IPS-18a (cell line): ENCODE data around the gene AK2.
"Not testable (repeated sequence)": the region's sequence is repeated elsewhere in the genome, so short reads cannot be mapped to it uniquely, and the experiment has no call there.

Experiments used
- H3K27ac ChIP-seq: one replicate; pipeline ENCODE4 v1.5.1; 2013; ENCODE audit warnings: low read length
- H3K27me3 ChIP-seq: one replicate; pipeline ENCODE4 v1.6.1; 2013; ENCODE audit warnings: mild to moderate bottlenecking, low read length; ENCODE audit not compliant: control insufficient read depth, insufficient read depth
- H3K36me3 ChIP-seq: one replicate; pipeline ENCODE4 v1.6.1; 2013; ENCODE audit warnings: low read depth, low read length; ENCODE audit not compliant: control insufficient read depth
- H3K4me1 ChIP-seq: one replicate; pipeline ENCODE4 v1.6.1; 2013; ENCODE audit warnings: low read depth, low read length; ENCODE audit not compliant: control insufficient read depth
- H3K4me3 ChIP-seq: one replicate; pipeline ENCODE4 v1.5.1; 2013; ENCODE audit warnings: low read length
- H3K9ac ChIP-seq: one replicate; pipeline ENCODE4 v1.6.1; 2013; ENCODE audit warnings: mild to moderate bottlenecking, low read length, moderate library complexity
- H3K9me3 ChIP-seq: one replicate; pipeline ENCODE4 v1.6.1; 2013; ENCODE audit warnings: low read depth, low read length; ENCODE audit not compliant: control insufficient read depth

AK2 gene

GRCh38 chr1:33032126-33032869, 4.4 kb downstream of the AK2 start:
- Histone ChIP-seq H3K27ac (no peak overlapping the region), H3K36me3 (peaks cover 23% of the 10 kb centered on the region), H3K4me1 (peaks cover 8% of the 10 kb centered on the region), H3K9ac (no peak overlapping the region), H3K27me3 (peaks cover 3% of the 10 kb centered on the region), H3K4me3 (no peak overlapping the region), H3K9me3 (peaks cover 2% of the 10 kb centered on the region)

- Histone ChIP-seq H3K27ac (no peak overlapping the region), H3K9me3 (no peaks in the 10 kb centered on the region), H3K27me3 (no peaks in the 10 kb centered on the region), H3K4me1 (peaks cover 8% of the 10 kb centered on the region), H3K4me3 (no peak overlapping the region), H3K36me3 (peaks cover 23% of the 10 kb centered on the region), H3K9ac (no peak overlapping the region)
These were observed 5.2 kb downstream of the AK2 start for GRCh38 chr1:33031506-33031905.

DNA sequence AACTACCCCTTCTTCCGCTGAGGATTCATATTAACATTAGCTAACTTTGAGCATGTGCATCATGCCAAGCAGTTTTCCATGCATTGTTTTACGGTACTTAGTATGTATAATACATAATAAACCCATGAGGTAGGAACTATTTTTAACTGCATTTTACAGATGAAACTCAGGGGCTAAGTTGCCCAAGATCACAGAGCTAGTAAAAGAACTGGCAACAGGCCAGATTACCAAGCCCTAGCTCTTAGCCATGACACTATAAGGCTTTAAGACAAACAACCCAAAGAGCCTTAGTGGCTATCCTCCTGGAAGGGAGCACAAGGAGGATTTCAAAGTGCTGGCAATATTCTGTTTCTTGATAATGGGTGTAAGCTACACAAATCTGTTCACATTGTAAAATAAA, 6.1 kb downstream of the AK2 start:
- Histone ChIP-seq H3K4me1 (peaks cover 6% of the 10 kb centered on the region), H3K27ac (no peak overlapping the region), H3K4me3 (no peak overlapping the region), H3K27me3 (no peaks in the 10 kb centered on the region), H3K9me3 (no peaks in the 10 kb centered on the region), H3K9ac (no peak overlapping the region), H3K36me3 (peaks cover 23% of the 10 kb centered on the region)

- H3K36me3 ChIP-seq, result peaks cover 23% of the 10 kb centered on the region
- no peak overlapping the region for H3K4me3 ChIP-seq
- H3K4me1 ChIP-seq, result peaks cover 4% of the 10 kb centered on the region
These were observed 6.8 kb downstream of the AK2 start for GRCh38 chr1:33029921-33030320.

GRCh38 chr1:33029209-33029608, 7.5 kb downstream of the AK2 start:
- no peak overlapping the region for H3K27ac ChIP-seq
- H3K4me1 ChIP-seq, result peaks cover 4% of the 10 kb centered on the region
- H3K27me3 ChIP-seq, result no peaks in the 10 kb centered on the region
- no peak overlapping the region for H3K9ac ChIP-seq
- H3K4me3 ChIP-seq, result no peak overlapping the region
- H3K36me3 ChIP-seq, result peaks cover 26% of the 10 kb centered on the region
- H3K9me3 ChIP-seq, result no peaks in the 10 kb centered on the region

More at GRCh38 chr1:33029921-33030320, 6.8 kb downstream of the AK2 start:
- H3K27me3 ChIP-seq, result no peaks in the 10 kb centered on the region
- H3K27ac ChIP-seq, result no peak overlapping the region
- no peaks in the 10 kb centered on the region for H3K9me3 ChIP-seq
- no peak overlapping the region for H3K9ac ChIP-seq

GRCh38 chr1:33025761-33026160, 10.9 kb downstream of the AK2 start:
- Histone ChIP-seq H3K9ac (no peak overlapping the region), H3K27ac (no peak overlapping the region), H3K36me3 (peaks cover 45% of the 10 kb centered on the region), H3K4me1 (peaks cover 4% of the 10 kb centered on the region), H3K4me3 (no peak overlapping the region), H3K9me3 (no peaks in the 10 kb centered on the region), H3K27me3 (no peaks in the 10 kb centered on the region)

DNA sequence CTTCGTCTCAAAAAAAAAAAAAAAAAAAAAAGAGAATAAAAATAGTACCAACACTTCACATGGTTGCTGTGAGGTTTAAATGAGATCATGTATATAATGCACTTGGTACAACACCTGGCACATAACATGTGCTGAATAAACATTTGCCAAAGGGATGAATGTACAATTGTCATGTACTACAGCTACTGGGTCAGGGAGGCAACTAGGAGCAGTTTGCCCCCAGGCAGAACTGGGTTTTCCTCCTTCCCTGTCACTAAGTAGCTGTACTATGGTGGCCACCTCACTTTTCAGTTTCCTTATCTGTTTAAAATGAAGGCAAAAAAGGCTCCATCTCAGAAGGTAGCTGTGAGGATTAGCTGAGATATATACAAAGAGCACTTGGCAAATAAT, 11.5 kb downstream of the AK2 start:
- Histone ChIP-seq H3K9ac (no peak overlapping the region), H3K4me3 (no peak overlapping the region), H3K4me1 (peaks cover 4% of the 10 kb centered on the region), H3K36me3 (peaks cover 47% of the 10 kb centered on the region), H3K27me3 (no peaks in the 10 kb centered on the region), H3K9me3 (no peaks in the 10 kb centered on the region), H3K27ac (no peak overlapping the region)

DNA sequence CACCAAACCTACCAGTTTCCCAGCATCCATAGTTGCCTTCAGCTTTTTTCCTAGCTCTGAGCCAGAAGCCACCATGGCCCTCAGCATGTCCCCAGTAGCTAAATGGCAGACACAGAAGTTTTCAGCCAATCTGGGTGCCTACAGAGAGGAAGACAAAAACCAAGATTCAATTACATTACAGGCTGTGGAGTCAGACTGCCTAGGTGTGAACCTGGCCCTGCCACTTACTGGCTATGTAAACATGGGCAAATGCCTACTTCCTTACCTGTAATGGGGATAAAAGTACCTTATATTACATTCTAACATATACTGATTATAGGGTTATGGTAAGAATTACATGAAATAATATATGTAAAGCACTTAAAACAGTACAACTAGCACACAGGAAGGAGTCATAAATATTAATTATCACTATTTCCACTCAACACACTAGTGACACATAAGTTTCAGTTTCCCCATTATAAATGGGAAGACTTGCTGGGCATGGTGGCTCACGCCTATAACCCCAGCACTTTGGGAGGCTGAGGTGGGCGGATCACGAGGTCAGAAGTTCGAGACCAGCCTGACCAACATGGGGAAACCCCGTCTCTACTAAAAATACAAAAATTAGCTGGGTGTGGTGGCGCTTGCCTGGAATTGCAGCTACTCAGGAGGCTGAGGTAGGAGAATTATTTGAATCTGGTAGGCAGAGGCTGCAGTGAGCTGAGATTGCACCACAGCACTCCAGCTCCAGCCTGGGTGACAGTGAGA, 12.1 kb downstream of the AK2 start:
- H3K36me3 ChIP-seq, result peaks cover 51% of the 10 kb centered on the region
- H3K27ac ChIP-seq, H3K4me3 ChIP-seq, H3K27me3 ChIP-seq, H3K9ac ChIP-seq, H3K9me3 ChIP-seq, H3K4me1 ChIP-seq: not testable (repeated sequence)

- H3K9ac ChIP-seq, result no peak overlapping the region
- H3K27ac ChIP-seq, result no peak overlapping the region
- peaks cover 54% of the 10 kb centered on the region for H3K36me3 ChIP-seq
These were observed 14.0 kb downstream of the AK2 start for GRCh38 chr1:33022650-33023200.

DNA sequence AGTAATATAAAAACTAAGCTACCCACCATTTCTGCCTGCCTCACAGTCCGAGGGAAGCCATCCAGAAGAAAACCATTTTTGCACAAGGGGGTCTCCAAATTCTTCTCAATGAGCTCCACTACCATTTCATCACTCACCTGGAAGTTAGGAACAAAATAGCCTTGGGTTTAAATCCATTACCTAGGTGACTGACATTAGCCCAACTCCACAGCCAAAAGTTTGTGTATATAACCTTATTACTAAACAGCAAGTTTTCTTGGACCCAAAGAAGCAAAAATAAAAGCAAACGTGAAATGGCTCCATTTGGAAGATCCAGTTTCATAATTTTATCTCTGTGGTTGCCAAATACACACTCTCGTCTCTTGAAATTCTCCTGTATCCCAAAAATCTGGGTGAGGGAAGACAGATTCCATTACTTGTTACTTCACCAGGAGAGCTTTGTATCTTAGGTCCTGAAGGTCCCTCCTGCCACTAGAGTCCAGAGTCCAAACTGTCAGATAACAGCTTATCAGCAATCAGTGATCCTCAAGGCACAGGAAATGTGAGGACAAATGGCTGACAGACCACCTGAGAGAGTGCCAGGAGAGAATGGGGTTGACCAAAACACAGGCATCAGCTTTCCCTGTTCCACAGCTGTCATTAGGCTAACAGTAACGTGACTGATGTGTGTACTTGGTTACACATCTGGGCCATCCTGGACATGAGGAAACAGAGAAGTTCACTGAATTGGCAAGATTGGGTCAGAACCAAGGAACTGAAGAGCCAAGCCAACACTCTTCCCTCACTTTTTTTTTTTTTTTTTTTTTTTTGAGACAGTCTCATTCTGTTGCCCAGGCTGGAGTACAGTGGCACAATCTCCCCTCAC, 14.9 kb downstream of the AK2 start:
- no peaks in the 10 kb centered on the region for H3K27me3 ChIP-seq
- H3K9me3 ChIP-seq, result no peaks in the 10 kb centered on the region
- H3K27ac ChIP-seq, result no peak overlapping the region
- H3K36me3 ChIP-seq, result peaks cover 61% of the 10 kb centered on the region
- H3K4me1 ChIP-seq, result no peaks in the 10 kb centered on the region
- no peak overlapping the region for H3K9ac ChIP-seq
- H3K4me3 ChIP-seq, result no peak overlapping the region

More at GRCh38 chr1:33022650-33023200, 14.0 kb downstream of the AK2 start:
- no peaks in the 10 kb centered on the region for H3K9me3 ChIP-seq
- H3K27me3 ChIP-seq, result no peaks in the 10 kb centered on the region
- no peaks in the 10 kb centered on the region for H3K4me1 ChIP-seq
- no peak overlapping the region for H3K4me3 ChIP-seq

- Histone ChIP-seq H3K9ac (no peak overlapping the region), H3K36me3 (peaks cover 67% of the 10 kb centered on the region)
These were observed 18.6 kb downstream of the AK2 start for GRCh38 chr1:33018112-33018511.

More at GRCh38 chr1:33018112-33018511, 18.6 kb downstream of the AK2 start:
- H3K4me1 ChIP-seq, result no peaks in the 10 kb centered on the region
- no peak overlapping the region for H3K4me3 ChIP-seq
- no peaks in the 10 kb centered on the region for H3K27me3 ChIP-seq
- no peak overlapping the region for H3K27ac ChIP-seq
- H3K9me3 ChIP-seq, result no peaks in the 10 kb centered on the region
